H4 (cell line): Measurements from ENCODE around the gene MAPK4. TPM values are rescaled to one million over a fixed set of nuclear protein-coding genes. Genes with fewer than 3 reads are reported as not detected.
"Not testable (repeated sequence)": the region's sequence is repeated elsewhere in the genome, so short reads cannot be mapped to it uniquely, and the experiment has no call there.

Experiments
- DNase-seq: peaks from one replicate; pipeline ENCODE4 v3.0.0-alpha.2; 2015; ENCODE audit warnings: low spot score
- total RNA-seq: library from RNA; depleted of rRNA; stranded (reverse); fragments of >200 nt; shearing (Covaris generic); gene quantifications from 2 replicates; pipeline ENCODE4 v1.2.3, GENCODE V29; 2014; rRNA removed

The MAPK4 gene
- total RNA-seq, 1 experiment from 2014 or later = 0.10 TPM

GRCh38 chr18:50749945-50750344 is 190.1 kb downstream of the MAPK4 start:
- DNase-seq = no peak

DNA sequence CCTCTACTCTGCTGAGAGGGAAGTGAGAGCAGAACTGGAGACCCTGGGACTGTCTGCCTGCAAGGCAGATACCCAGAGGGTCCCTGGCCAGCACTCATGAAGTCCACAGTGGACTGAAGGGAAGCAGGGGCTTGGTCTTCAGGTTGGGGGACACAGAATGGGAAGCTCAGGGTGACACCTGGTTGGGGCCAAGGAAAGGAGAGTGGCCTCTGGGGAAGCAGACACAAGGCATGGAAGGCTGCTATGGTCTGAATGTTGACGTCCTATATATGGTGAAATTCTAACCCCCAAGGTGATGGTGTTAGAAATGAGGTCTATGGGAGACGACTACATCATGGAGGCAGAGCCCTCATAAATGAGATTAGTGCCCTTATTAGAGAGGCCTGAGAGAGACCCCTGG is 190.7 kb downstream of the MAPK4 start:
- no peak for DNase-seq

DNA sequence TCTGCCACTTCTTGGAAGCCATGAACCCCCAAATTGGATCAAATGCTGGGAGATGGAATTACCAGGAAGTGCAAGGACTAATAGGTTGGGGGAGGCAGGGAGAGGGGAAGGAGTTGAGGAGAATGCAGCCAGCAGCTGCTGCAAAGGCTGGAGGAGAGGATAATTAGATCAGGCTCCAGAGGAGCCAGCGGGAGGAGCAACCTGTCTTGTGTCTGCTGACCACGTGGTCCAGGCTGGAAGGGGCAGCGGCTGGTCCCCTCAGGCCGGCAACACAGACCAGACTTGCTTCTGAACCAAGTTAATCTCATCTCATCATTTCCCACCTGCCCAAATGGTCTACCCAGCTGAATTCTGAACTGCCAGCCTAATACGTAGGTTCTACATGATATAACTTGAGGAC is 191.6 kb downstream of the MAPK4 start:
- no peak for DNase-seq

- no peak for DNase-seq
These were observed 192.1 kb downstream of the MAPK4 start for GRCh38 chr18:50751947-50752346.

- DNase-seq = no peak
These were observed 193.4 kb downstream of the MAPK4 start for GRCh38 chr18:50753311-50753710.

DNA sequence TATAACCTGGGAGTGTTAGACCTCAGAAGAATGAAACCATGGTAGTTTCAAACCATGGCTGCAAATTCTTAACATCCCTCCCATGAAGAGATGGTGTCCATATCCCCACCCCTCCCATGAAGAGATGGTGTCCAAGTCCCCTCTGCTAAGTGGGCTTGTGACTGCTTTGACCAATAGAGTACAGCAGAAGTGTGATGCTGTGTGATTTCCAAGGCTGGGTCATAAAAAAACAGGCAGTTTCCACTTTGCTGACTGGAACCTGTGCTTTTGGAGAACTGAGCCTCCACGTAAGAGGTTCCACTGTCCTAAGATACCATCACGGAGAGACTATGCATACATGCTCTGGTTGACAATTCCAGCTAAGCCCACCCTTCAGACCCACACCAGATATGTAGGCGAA is 194.4 kb downstream of the MAPK4 start:
- no peak for DNase-seq

DNA sequence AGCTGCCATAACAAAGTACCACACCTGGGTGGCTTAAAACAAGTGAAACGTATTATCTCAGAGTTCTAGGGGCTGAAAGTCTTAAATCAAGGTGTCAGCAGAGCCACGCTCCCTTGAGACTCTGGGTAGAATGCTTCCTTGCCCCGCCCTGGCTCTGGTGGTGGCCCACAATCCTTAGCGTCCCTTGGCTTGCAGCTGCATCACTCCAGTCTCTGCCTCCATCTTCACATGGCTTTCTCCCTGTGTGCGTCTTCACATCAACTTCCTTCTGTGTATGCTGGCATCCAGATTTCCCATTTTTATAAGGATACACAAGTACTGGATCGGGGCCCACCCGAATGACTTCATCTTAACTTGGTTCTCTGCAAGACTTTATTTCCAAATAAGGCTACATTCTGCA is 197.5 kb downstream of the MAPK4 start:
- DNase-seq = no peak

DNA sequence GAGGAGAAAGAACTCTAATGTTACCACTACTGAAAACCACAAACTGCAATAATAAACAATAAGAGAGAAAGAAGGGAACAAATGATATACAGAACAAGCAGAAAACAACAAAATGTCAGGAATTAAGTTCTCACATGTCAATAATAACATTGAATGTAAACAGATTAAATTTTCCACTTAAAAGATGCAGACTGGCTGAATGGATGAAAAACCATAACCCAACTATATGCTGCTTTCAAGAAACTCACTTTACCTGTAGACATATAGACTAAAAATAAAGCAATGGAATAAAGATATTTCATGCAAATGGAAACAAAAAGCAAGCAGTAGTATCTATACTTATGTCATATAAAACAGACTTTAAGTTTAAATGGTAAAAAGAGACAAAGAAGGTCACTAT is 209.6 kb downstream of the MAPK4 start:
- DNase-seq = no peak

DNA sequence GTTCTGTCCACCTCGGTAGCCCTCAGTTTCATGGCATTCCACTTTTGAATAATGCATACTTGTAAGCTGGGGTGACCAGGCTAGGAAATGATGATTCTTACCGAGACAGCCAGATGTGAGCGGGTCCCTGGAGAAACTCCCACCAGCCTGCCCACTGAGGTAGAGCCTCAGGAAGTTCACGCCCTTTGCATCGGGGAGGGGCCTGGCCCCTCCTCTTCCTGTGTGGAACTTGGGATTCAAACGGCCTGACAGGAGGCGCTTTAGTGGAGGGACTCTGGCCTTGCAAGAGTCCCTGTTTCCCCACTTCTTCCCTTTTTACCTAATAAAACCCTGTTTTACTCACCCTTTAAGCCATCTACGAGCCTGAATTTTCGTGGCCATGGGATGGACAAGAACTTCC is 215.3 kb downstream of the MAPK4 start:
- DNase-seq = no peak

DNA sequence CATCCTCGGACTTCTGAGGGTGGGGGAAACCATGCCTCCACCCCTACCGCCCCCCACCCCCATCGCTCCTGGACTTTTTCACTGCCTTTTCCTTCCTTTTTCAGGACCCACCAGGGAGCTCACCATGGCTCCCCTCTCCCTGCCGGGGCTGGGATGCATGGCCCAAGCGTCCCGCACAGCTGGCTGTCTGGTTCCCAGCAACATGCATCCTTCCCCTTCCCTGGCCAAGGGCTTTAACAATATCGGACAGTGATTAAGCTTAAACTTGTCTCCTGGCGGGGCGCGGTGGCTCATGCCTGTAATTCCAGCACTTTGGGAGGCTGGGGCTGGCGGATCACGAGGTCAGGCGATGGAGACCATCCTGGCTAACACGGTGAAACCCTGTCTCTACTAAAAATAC is 215.8 kb downstream of the MAPK4 start:
- no peak for DNase-seq

DNA sequence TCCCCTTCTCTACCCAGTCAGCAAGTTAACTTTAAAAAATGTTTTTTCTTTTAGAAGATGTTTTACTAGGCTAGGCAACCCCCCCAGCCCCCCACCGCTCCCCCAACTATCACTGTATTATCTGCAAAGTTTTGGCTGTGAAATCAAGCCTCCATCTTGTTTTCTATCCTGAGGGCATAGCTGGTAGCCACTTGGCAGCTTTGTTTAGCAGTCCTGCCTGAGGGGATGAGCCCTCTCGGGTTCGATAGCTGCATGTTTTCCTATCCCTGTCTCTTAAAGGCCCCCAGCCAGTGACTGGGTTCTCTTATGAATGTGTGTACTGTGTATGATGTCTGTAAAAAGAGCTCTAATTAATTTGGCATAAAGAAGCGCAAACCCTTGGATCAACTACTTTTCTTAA is 216.5 kb downstream of the MAPK4 start:
- DNase-seq = no peak

GRCh38 chr18:50779021-50779420 is 219.1 kb downstream of the MAPK4 start:
- not testable (repeated sequence) for DNase-seq

Other genes starting within 250 kb of the MAPK4 start
- 30.4 and 45.5 TPM in 2 replicates for gene SKA1, start 185.0 kb upstream of the MAPK4 start, total RNA-seq